SH-SY5Y (cell line): ENCODE data around the gene MYO10.

Source experiments
- GATA2 ChIP-seq: IDR thresholded peaks from 2 replicates; pipeline ENCODE4 v1.6.1; 2011; ENCODE audit warnings: mild to moderate bottlenecking, low read depth, low read length
- GATA3 ChIP-seq: IDR thresholded peaks from 2 replicates; pipeline ENCODE4 v1.6.1; 2011; ENCODE audit warnings: low read depth, mild to moderate bottlenecking, low read length, moderate library complexity

The MYO10 gene

DNA sequence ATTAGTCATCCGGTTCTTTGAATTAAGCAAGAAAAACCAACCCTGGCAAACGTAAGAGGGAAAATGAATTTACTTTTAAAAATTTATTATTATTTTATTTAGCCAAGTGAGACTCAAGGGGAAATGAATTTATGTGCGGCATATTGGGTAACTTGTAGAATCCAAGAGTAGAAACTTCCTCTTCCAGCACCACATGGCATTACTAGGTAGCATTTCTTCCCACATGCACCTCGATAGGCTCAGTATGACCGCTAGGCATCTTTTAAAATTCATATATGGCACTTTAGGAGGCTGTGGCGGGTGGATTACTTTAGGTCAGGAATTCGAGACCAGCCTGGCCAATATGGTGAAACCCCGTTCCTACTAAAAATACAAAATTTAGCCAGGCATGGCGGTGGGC, 17.6 kb upstream of the MYO10 start:
- TF ChIP-seq GATA3: no peak
- TF ChIP-seq GATA2: no peak

DNA sequence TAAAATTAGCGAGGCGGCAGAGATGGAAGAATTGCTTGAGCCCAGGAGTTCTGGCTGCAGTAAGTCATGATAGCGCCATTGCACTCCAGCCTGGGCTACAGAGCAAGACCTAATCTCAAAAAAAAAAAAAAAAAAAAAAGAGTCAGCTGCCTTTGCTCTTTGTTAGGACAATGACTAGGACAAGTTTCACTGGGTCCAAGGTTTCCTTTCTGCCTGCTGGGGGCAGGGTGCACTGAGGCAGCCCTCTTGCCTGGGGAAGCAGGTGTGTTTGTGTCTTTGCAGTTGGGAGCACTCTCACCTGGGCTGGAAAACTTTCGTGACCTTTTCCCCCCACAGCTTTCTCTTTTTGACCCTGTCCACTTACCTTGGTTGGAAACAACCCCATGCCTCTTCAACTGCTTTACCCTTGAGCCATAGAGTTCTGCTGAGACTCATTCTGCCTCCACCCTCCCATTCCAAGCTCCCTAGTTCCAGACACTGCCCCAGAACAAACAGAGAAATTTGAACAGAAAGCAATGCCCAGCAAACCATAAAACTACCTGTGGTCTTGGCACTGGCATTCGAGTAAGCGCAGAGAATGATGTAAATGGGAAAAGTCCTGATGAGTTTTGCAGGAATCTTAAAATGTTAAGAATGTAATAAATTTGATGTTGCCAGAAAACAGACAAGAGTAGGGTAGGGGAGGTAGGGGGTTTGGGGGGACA, 17.0 kb upstream of the MYO10 start:
- no peak for TF ChIP-seq GATA2
- no peak for TF ChIP-seq GATA3

DNA sequence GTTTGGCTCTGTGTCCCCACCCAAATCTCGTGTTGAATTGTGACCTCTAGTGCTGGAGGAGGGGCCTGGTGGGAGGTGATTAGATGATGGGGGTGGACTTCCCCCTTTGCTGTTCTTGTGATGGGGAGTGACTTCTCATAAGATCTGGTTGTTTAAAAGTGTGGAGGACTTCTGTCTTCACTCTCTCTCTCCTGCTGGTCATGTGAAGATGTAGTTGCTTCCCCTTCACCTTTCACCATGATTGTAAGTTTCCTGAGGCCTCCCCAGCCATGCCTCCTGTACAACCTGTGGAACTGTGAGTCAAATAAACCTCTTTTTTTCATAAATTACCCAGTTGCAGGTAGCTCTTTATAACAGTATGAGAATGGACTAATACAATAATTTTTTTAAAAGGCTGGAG, 10.6 kb upstream of the MYO10 start:
- TF ChIP-seq GATA2: no peak
- TF ChIP-seq GATA3: no peak

DNA sequence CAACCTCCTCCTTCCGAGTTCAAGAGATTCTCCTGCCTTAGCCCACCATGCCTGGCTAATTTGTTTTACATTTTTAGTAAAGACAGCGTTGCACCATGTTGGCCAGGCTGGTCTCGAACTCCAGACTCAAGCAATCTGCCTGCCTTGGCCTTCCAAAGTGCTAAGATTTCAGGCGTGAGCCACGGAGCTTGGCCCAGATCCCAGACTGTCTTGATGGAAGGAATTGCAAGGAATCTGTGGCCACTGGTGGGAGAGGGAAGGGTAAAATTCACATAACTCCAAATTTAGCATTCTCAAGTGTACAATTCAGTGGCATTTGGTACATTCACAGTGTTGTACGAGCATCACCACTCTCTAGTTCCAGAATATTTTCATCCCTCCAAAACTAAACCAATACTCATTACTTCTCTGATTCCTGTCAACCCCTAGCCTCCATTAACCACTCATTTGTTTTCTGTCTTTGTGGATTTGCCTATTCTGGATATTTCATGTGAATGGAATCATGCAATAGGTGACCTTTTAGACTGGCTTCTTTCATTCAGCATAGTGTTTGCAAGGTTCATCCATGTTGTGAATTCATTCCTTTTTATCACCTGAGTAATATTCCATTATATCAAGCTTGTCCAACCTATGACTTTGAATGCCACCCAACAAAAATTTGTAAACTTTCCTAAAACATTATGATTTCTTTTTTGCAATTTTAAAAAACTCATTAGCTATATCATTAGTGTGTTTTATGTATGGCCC, 8.9 kb upstream of the MYO10 start:
- no peak for TF ChIP-seq GATA3
- no peak for TF ChIP-seq GATA2

DNA sequence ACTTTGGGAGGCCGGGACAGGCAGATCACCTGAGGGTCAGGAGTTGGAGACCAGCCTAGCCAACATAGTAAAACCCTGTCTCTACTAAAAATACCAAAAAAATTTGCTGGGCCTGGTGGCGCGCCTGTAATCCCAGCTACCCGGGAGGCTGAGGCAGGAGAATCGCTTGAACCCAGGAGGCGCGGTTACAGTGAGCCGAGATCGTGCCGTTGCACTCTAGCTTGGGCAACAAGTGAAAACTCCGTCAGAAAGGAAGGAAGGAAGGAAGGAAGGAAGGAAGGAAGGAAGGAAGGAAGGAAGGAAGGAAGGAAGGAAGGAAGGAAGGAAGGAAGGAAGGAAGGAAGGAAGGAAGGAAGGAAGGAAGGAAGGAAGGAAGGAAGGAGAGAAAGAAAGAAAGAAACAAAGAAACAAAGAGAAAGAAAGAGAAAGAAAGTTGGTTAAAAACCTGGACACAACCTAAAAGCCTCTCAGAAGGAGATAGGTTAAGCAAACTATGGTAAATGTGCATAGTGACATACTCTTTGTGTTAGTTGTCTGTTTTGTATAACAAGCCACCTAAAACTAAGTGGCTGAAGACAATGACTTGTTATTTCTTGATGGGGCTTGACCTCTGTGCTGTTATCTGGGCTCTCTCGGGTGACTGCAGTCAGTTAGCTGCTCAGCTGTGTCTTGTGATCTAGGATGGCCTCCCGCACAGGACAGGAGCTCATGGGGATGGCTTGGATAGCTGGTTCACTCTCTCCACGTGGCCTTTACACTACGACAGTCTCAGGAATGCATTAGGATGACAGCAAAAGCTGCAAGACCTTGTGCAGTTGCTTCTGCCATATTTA, 8.0 kb upstream of the MYO10 start:
- TF ChIP-seq GATA3 (no peak), GATA2 (no peak)

DNA sequence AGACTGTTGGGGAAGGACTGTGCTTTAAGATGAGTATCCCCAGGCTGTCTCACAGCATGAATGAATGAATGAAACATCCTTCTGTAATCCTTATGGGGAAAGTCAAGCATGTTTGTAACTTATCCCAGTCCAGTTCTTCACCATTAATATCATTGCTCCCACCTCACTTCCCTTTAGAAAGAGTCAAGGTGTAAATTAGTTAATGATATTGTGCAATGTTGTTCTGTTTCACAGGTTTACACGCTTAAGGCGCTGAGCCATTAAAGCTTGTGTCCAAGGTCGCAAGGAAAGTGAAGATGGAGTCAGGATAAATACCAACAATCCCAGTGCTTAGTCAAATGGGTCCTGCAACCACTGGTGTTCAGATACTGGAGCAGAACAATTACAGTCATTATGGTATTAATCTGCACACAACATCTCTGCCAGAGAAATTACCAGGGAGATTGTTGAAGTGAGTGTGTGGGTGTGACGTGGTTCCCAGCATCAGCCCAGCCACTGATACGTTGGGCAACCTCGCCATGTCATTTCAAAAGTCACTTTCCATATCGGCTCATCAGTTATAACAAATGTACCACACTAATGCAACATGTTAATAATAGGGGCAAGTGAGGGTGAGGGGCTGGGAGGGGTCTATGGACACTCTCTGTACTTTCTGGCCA, 1.5 kb upstream of the MYO10 start:
- peak; percentile 63 for TF ChIP-seq GATA2
- TF ChIP-seq GATA3: no peak

DNA sequence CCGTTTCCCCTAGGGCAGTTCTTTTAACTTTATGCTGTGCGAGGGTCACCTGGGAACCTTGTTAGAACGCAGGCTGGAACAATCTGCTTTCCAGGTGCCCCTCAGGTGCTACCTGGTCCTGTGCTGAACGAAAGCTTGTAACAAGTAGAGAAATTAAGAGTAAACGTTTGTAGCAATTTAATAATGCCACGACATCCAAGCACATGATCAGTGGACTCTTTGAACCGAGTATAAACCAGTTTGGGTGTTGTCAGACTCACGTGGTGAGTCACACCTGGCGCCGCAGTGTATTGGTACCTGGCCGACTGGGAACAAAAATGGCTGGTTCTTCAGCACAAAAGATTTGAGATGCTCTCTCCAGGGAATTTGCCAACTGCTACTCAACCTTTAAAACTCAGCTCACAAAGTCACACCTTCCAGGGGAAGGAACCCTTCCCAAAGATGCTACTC, 926 bp upstream of the MYO10 start:
- no peak for TF ChIP-seq GATA2
- TF ChIP-seq GATA3: no peak

DNA sequence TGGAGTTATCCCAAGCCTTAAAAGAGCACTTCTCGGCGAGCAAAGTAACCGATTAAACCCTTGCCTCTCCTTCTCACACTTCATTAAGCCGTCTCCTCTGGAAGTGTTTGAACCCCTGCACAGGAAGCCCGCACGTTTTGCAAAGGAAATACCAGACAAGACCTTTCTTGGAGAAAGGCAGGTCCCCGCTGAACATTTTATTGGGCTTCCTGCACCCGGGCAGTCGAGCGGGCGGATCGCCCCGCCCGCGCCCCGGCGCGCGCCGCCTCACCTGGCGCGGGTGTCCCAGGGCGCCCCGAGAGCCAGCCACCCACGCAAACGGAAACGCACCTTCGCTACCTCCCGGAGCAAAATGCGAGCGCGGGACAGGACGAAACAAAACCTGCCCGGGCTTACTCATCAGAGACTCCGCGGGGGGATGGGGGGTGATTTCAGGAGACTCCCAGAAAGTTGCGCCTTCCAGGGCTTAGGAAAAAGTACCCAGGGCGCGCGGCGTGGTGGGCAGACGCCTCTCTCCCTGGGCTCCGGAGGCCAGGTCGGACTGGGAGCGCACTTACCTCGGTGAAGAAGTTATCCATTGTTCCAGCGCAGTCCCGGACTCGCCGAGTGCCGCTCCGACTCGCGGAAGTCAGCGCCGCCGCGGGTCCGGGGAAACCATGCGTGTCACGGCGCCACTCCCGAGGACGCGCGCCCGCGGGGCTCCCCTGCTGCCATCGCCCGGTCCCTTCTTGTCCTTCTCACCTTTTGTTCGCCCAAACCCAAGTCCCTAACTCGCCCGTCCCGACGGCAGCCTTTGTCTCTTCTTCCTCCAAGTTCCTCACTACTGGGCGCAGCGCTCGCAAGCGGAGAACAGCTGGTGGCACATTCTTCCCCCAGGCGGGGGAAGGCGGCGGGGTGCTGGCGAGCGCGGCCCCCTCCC, 598 bp downstream of the MYO10 start:
- TF ChIP-seq GATA2: no peak
- no peak for TF ChIP-seq GATA3

DNA sequence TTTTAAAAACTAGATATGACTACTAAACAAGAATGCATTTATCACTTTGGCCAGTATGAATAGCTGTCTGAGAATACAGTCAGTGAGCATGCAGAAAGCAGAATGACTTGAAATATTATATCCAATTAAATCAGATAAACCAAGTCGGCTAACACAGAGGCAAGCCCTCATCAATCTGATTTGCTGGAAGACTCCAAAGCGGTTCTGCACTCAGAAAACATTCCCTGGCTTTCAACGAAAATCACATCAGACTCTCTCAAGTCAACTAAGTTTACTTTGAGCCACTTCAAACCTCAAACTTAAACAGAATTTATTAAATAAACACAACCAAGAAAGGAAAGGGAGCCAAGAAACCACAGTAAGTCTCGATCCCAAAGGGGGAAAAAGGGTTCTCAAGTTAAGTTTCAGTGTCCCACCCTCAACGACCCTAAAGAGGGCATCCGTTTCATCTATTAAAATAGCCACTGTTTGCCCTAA, 1.4 kb downstream of the MYO10 start:
- TF ChIP-seq GATA3 (no peak), GATA2 (no peak)

DNA sequence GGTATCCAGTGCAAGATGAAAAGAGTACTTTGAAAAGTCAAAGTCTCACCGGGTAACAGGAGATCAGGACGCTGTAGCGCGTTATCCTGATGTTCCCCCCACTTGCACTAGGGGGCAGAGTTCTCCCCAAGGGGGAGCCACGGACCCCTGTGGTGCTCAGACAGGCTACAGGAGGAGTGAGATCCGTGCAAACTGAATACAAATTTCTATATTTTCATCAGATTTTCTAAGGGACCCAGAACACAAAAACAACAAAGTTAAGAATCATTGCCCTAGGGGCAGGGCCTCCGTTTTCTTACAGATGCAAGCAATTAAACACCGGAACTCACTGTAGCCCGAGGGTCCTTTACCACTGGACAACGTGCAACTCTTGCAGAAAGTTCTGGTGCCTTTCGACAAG, 2.0 kb downstream of the MYO10 start:
- no peak for TF ChIP-seq GATA3
- peak; percentile 20; the same call in 1 of the 2 replicates for TF ChIP-seq GATA2

DNA sequence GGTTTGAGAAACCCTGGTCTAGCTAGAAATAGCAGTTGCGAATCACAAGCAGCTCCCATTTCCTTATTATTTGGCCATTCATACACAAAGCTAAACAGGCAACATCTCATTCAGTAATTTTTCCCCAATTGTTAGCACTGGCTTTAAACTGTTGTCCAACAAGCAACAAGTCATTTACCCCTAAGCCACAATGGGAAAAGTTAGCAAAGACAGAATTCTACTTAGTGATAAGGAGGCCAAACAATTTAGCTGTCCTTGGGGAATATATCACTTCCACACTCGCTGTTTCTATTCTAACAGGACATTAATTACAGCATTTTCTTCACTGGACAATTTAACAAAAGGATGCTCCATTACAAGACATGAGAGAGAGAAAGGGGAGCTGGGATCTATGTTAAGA, 2.8 kb downstream of the MYO10 start:
- TF ChIP-seq GATA3 (no peak), GATA2 (no peak)

DNA sequence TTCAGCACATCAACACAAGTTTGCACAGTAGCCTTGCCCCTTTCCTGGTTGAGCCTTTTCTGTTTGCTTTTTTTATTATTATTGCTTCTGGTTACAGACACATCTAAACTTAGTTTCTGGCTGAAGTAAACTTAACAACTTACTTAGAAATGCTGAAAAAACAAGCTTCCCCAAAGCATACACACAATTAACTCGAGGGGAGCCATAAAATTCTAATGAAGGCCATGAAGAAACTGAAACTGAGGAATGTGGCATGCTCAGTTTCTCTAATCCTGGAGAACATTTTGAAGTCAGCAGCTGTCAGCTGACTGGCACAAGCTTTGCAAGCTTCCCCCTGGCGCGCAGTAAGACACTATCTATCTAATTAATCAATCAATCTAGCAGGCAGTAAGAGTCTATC, 3.7 kb downstream of the MYO10 start:
- TF ChIP-seq GATA3 (no peak), GATA2 (no peak)
